ENCODE data around the gene WDR93. TPM values are rescaled to one million over a fixed set of nuclear protein-coding genes. Genes with fewer than 3 reads are reported as not detected.

WDR93 gene
- under 1 TPM in 1 of 2 donors, not detected in 1; 0.02 TPM for polyA plus RNA-seq

DNA sequence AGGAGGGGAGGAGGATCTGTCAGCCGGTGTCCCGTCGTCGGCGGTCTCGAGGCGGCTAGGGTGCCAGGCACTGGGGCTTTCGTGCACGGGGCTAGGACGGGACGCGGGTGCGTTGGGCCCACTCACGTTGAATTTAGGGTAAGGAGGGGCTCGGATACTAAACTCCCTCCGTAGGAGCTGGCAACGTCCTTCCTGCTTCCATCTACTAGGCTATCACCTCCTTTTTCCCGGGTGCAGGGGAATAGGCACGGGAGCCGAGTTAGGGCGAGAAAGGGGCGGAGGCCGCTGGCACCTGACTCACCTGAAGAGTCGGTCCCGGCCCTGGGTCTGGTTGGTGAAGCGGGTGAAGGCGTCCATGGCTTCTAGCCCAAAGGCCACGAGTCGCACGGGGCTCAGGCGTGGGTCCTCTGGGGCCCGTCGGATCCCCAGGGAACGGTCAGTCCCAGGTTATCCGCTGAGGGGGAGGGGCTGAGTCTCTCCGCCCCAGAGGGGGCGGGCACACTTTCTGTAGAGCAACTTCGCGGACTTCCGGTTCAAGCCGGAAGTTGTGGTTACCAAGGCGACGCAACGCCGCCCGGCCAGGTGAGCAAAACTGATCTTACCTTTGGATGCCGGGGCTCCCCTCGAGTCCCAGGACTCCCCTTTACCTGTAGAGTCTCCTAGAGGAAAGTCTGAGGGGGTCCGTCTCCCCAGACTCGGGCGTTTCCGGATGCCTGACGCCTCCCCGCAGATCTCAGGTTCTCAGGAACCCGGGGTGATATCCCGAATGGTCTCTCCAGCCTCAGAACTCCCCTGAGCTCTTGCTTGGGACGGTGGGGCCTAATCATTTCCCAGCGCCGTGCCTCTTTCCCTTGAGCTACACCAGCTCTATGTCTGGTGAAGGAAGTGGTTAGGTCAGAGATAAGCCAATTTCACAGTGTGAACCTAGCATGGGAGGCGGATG, at the start of gene WDR93, which contains the start of gene PEX11A:
Gene WDR93 (plus strand): TSS at position 536 of the 943 bp plus-strand sequence. CDS start 10,936 bp downstream, outside the sequence.
Gene PEX11A (minus strand): TSS at position 479 of the 943 bp plus-strand sequence. CDS start 122 bp downstream, at position 357.
- 2 to 3% methylated on average over 58 to 60 of the region's 60 CpGs for WGBS, 2 donors
- Histone ChIP-seq H3K4me1 (ENCODE audit: control insufficient read depth in 2 of 2, insufficient read depth in 2 of 2, low read length in 1 of 2) (no peaks in the 10 kb centered on the region), H3K4me3 (ENCODE audit: low read depth in 1 of 2, low read length in 2 of 2) (peak within 1 kb of the TSS; percentile 83 to 90), H3K36me3 (ENCODE audit: control insufficient read depth in 2 of 2, insufficient read depth in 2 of 2, low read length in 1 of 2) (no peaks in the 10 kb centered on the region), H3K27ac (ENCODE audit: low read depth in 2 of 2, low read length in 1 of 2) (peak within 1 kb of the TSS; percentile 53 to 75), H3K27me3 (ENCODE audit: control insufficient read depth in 1 of 2, insufficient read depth in 2 of 2, low read length in 2 of 2) (no peaks in the 10 kb centered on the region), H3K9me3 (ENCODE audit: control insufficient read depth in 2 of 2, insufficient read depth in 1 of 2, low read depth in 1 of 2, low read length in 1 of 2) (no peaks in the 10 kb centered on the region)

DNA sequence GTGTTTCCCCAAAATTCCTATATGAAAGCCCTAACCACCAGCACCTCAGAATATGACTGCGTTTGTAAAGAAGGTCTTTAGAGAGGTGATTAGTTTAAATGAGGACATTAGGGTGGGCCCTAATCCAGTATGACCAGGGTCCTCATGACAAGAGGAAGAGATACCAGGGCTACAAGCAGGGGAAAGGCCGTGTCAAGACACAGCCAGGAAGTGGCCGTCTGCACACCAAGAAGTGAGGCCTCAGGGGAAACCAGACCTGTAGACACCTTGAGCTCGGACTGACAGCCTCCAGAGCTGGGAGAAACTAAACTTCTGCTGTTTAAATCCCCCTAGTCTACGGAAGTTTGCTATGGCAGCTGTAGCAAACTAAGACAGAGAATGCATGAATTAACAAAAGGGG, 49.6 kb upstream of the WDR93 start:
- no peaks in the 10 kb centered on the region for H3K27me3 ChIP-seq (ENCODE audit: control insufficient read depth in 1 of 2, insufficient read depth in 2 of 2, low read length in 2 of 2)
- H3K4me1 ChIP-seq (ENCODE audit: control insufficient read depth in 2 of 2, insufficient read depth in 2 of 2, low read length in 1 of 2), result no peaks in the 10 kb centered on the region
- H3K27ac ChIP-seq (ENCODE audit: low read depth in 2 of 2, low read length in 1 of 2), result no peak overlapping the region
- no peak overlapping the region for H3K4me3 ChIP-seq (ENCODE audit: low read depth in 1 of 2, low read length in 2 of 2)
- 85 to 89% methylated on average over 5 of the region's 5 CpGs for WGBS, 2 donors
- no peaks in the 10 kb centered on the region for H3K36me3 ChIP-seq (ENCODE audit: control insufficient read depth in 2 of 2, insufficient read depth in 2 of 2, low read length in 1 of 2)
- no peaks in the 10 kb centered on the region for H3K9me3 ChIP-seq (ENCODE audit: control insufficient read depth in 2 of 2, insufficient read depth in 1 of 2, low read depth in 1 of 2, low read length in 1 of 2)

DNA sequence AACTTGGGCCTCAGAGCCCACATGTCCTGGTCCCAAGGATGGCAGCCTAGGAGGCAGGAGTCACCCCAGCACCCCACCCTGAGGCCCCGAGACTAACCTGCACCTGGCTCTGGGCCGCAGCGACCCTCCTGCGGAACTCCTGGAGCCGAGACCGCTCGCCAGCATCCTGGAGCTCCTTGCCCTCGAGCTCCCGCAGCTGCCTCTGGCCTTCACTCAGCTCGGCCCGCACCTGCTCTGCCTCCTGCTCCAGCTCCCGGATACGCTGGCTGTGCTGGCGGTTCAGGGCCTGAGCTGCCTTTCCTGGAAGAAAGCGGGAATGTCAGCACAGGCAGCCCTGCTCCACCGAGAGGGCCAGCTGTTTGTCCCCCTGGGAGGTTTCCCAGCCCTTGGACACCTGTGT, 48.5 kb upstream of the WDR93 start:
- no peaks in the 10 kb centered on the region for H3K9me3 ChIP-seq (ENCODE audit: control insufficient read depth in 2 of 2, insufficient read depth in 1 of 2, low read depth in 1 of 2, low read length in 1 of 2)
- H3K27me3 ChIP-seq (ENCODE audit: control insufficient read depth in 1 of 2, insufficient read depth in 2 of 2, low read length in 2 of 2), result no peaks in the 10 kb centered on the region
- WGBS, 2 donors, result 90 to 96% methylated on average over 10 to 16 of the region's 16 CpGs
- no peaks in the 10 kb centered on the region for H3K36me3 ChIP-seq (ENCODE audit: control insufficient read depth in 2 of 2, insufficient read depth in 2 of 2, low read length in 1 of 2)
- H3K4me1 ChIP-seq (ENCODE audit: control insufficient read depth in 2 of 2, insufficient read depth in 2 of 2, low read length in 1 of 2), result no peaks in the 10 kb centered on the region
- H3K27ac ChIP-seq (ENCODE audit: low read depth in 2 of 2, low read length in 1 of 2), result no peak overlapping the region
- no peak overlapping the region for H3K4me3 ChIP-seq (ENCODE audit: low read depth in 1 of 2, low read length in 2 of 2)

GRCh38 chr15:89645680-89646079, 44.9 kb upstream of the WDR93 start:
- Histone ChIP-seq H3K36me3 (ENCODE audit: control insufficient read depth in 2 of 2, insufficient read depth in 2 of 2, low read length in 1 of 2) (no peaks in the 10 kb centered on the region), H3K27ac (ENCODE audit: low read depth in 2 of 2, low read length in 1 of 2) (no peak overlapping the region), H3K27me3 (ENCODE audit: control insufficient read depth in 1 of 2, insufficient read depth in 2 of 2, low read length in 2 of 2) (no peaks in the 10 kb centered on the region), H3K4me3 (ENCODE audit: low read depth in 1 of 2, low read length in 2 of 2) (no peak overlapping the region), H3K4me1 (ENCODE audit: control insufficient read depth in 2 of 2, insufficient read depth in 2 of 2, low read length in 1 of 2) (peaks cover 0 to 2% of the 10 kb centered on the region in 2 donors), H3K9me3 (ENCODE audit: control insufficient read depth in 2 of 2, insufficient read depth in 1 of 2, low read depth in 1 of 2, low read length in 1 of 2) (no peaks in the 10 kb centered on the region)
- WGBS, 2 donors, result 94 to 98% methylated on average over 7 to 8 of the region's 8 CpGs

DNA sequence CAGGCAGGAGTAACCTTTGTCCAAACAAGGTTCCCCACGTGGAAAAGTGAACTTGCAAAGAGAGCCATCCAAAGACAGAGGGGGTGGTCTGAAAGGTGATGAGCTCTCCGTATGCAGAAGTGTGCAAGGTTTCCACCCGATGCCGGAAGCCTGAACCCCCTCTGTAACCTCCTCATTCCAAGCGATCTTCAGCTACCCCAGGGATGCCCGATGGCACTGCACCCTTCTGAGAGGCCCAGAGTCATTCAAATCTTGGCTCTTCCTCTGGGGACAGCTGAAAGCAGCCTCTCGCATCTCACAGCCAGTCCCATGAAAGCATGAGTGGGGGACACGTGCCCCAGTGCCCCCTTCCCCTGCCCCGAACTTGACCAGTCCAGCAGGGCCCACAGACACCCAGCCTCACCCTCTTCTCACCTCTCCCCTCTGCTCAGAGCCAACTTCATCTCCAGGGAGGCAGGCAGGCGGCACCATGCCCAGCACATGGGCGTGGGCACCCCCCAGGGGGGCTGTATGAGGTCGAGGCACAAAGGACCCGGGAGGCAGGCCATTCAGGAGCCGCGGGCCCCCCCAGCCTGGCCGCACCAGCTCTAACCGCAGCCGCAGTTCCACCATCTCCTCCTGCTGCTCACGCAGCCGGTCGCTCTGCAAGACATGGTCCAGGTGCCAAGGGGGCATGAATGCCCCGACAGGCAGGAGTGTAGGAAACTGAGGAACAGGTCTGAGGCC, 44.0 kb upstream of the WDR93 start:
- Histone ChIP-seq H3K27me3 (ENCODE audit: control insufficient read depth in 1 of 2, insufficient read depth in 2 of 2, low read length in 2 of 2) (no peaks in the 10 kb centered on the region), H3K36me3 (ENCODE audit: control insufficient read depth in 2 of 2, insufficient read depth in 2 of 2, low read length in 1 of 2) (no peaks in the 10 kb centered on the region), H3K4me3 (ENCODE audit: low read depth in 1 of 2, low read length in 2 of 2) (no peak overlapping the region), H3K27ac (ENCODE audit: low read depth in 2 of 2, low read length in 1 of 2) (no peak overlapping the region), H3K4me1 (ENCODE audit: control insufficient read depth in 2 of 2, insufficient read depth in 2 of 2, low read length in 1 of 2) (peaks cover 0 to 2% of the 10 kb centered on the region in 2 donors), H3K9me3 (ENCODE audit: control insufficient read depth in 2 of 2, insufficient read depth in 1 of 2, low read depth in 1 of 2, low read length in 1 of 2) (no peaks in the 10 kb centered on the region)
- 83 to 85% methylated on average over 22 of the region's 22 CpGs for WGBS, 2 donors

- Histone ChIP-seq H3K4me3 (ENCODE audit: low read depth in 1 of 2, low read length in 2 of 2) (no peak overlapping the region), H3K36me3 (ENCODE audit: control insufficient read depth in 2 of 2, insufficient read depth in 2 of 2, low read length in 1 of 2) (no peaks in the 10 kb centered on the region), H3K27me3 (ENCODE audit: control insufficient read depth in 1 of 2, insufficient read depth in 2 of 2, low read length in 2 of 2) (no peaks in the 10 kb centered on the region), H3K27ac (ENCODE audit: low read depth in 2 of 2, low read length in 1 of 2) (no peak overlapping the region), H3K4me1 (ENCODE audit: control insufficient read depth in 2 of 2, insufficient read depth in 2 of 2, low read length in 1 of 2) (peaks cover 0 to 2% of the 10 kb centered on the region in 2 donors), H3K9me3 (ENCODE audit: control insufficient read depth in 2 of 2, insufficient read depth in 1 of 2, low read depth in 1 of 2, low read length in 1 of 2) (no peaks in the 10 kb centered on the region)
- 45 to 54% methylated on average over 25 of the region's 25 CpGs for WGBS, 2 donors
These were observed 43.3 kb upstream of the WDR93 start for GRCh38 chr15:89647191-89647851.

- 87 to 90% methylated on average over 93 to 102 of the region's 102 CpGs for WGBS, 2 donors
- Histone ChIP-seq H3K4me1 (ENCODE audit: control insufficient read depth in 2 of 2, insufficient read depth in 2 of 2, low read length in 1 of 2) (peaks cover 0 to 2% of the 10 kb centered on the region in 2 donors), H3K27ac (ENCODE audit: low read depth in 2 of 2, low read length in 1 of 2) (no peak overlapping the region), H3K9me3 (ENCODE audit: control insufficient read depth in 2 of 2, insufficient read depth in 1 of 2, low read depth in 1 of 2, low read length in 1 of 2) (no peaks in the 10 kb centered on the region), H3K36me3 (ENCODE audit: control insufficient read depth in 2 of 2, insufficient read depth in 2 of 2, low read length in 1 of 2) (no peaks in the 10 kb centered on the region), H3K27me3 (ENCODE audit: control insufficient read depth in 1 of 2, insufficient read depth in 2 of 2, low read length in 2 of 2) (no peaks in the 10 kb centered on the region), H3K4me3 (ENCODE audit: low read depth in 1 of 2, low read length in 2 of 2) (no peak overlapping the region)
These were observed 42.3 kb upstream of the WDR93 start for GRCh38 chr15:89648106-89649012.

GRCh38 chr15:89649013-89649625, 41.5 kb upstream of the WDR93 start:
- Histone ChIP-seq H3K27me3 (ENCODE audit: control insufficient read depth in 1 of 2, insufficient read depth in 2 of 2, low read length in 2 of 2) (no peaks in the 10 kb centered on the region), H3K4me1 (ENCODE audit: control insufficient read depth in 2 of 2, insufficient read depth in 2 of 2, low read length in 1 of 2) (peaks cover 0 to 2% of the 10 kb centered on the region in 2 donors), H3K4me3 (ENCODE audit: low read depth in 1 of 2, low read length in 2 of 2) (no peak overlapping the region), H3K9me3 (ENCODE audit: control insufficient read depth in 2 of 2, insufficient read depth in 1 of 2, low read depth in 1 of 2, low read length in 1 of 2) (no peaks in the 10 kb centered on the region), H3K36me3 (ENCODE audit: control insufficient read depth in 2 of 2, insufficient read depth in 2 of 2, low read length in 1 of 2) (no peaks in the 10 kb centered on the region), H3K27ac (ENCODE audit: low read depth in 2 of 2, low read length in 1 of 2) (no peak overlapping the region)
- 96 to 97% methylated on average over 35 to 37 of the region's 37 CpGs for WGBS, 2 donors
